Lower lobe of right lung (tissue), 2 donors: ENCODE results near the gene JUNB. TPM values are rescaled to one million over a fixed set of nuclear protein-coding genes. Genes with fewer than 3 reads are reported as not detected.

Experiments
- ATAC-seq, 2 donors: fragments of 200-7000 bp; cut with Tn5 transposase; one replicate each; pipeline ENCODE4 v1.9.1; 2020 to 2022; ENCODE audit warnings: mild to moderate bottlenecking in 2 of 2, moderate library complexity in 2 of 2
- DNase-seq: peaks from one replicate; pipeline ENCODE4 v3.0.0-alpha.2; 2020
- H3K27ac ChIP-seq: fragments of 200-600 bp; one replicate; pipeline ENCODE4 v1.8.0; 2022
- H3K27me3 ChIP-seq: fragments of 200-600 bp; one replicate; pipeline ENCODE4 v1.8.0; 2022; ENCODE audit warnings: low read depth
- H3K36me3 ChIP-seq: fragments of 200-600 bp; one replicate; pipeline ENCODE4 v1.8.0; 2022; ENCODE audit warnings: mild to moderate bottlenecking
- H3K4me1 ChIP-seq: fragments of 200-600 bp; one replicate; pipeline ENCODE4 v1.8.0; 2022
- H3K4me3 ChIP-seq: fragments of 200-600 bp; one replicate; pipeline ENCODE4 v1.8.0; 2022; ENCODE audit warnings: mild to moderate bottlenecking
- H3K9me3 ChIP-seq: fragments of 200-600 bp; one replicate; pipeline ENCODE4 v1.8.0; 2022
- CTCF ChIP-seq: fragments of 200-600 bp; IDR thresholded peaks from one replicate; pipeline ENCODE4 v1.8.0; 2022; ENCODE audit warnings: antibody characterized with exemption, mild to moderate bottlenecking
- intact Hi-C: fragments of 100-400 bp; cut with DNase I; formaldehyde crosslinking; loops from one replicate; pipeline ENCODE4 v1.11.0; 2022
- total RNA-seq: library from RNA; stranded (reverse); fragmentation: NEBNext Ultra II Directional; extraction: Animal tissue kit (Norgen Biotek cat#: 25700); gene quantifications from one replicate; pipeline ENCODE4 v1.2.1, GENCODE V29; 2021
- donor health status: DM: no; HTN: yes; CAD: no; lungs with severe emphysema.

The JUNB gene
- total RNA-seq, 1 donor from 2014 or later, result 131 TPM

DNA sequence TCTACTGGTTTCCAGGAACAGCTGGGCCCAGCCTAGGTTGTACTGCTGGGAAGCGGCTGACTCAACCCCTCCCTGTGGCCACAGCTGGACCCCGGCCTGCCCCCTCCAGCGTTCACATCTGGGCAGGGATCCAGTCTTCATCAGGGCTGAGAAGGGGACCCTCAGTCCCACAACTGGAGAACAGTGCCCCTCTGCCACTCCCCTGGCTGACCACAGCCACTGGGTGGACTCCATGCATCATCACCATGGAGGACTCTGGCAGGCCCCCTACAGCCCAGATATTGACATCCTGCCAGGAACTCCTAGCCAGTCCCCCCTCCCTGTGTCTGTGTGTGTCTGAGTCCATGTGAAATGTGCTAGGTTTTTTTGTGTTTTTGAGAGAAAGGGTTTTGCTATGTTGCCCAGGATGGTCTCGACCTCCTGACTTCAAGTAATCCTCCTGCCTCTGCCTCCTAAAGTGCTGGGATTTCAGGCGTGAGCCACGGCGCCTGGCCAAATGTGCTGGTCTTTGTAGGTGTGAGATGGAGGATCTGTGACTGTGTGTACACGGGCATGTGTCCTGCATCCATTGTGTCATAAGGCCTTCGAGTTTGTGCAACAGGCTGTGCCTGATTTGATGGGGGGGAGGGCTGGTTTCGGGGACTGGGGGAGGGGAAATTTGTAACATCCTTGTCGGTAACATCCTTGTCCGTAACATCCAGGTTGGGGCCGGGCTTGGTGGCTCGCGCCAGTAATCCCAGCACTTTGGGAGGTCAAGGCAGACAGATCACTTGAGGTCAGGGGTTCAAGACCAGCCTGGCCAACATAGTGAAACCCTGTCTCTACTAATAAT lies 11.9 kb upstream of the JUNB start:
- no peaks in the 10 kb centered on the region for H3K9me3 ChIP-seq
- no peak for TF ChIP-seq CTCF
- DNase-seq (no peak), ATAC-seq (no peak)
- intact Hi-C loops, result no loop called here
- H3K27me3 ChIP-seq, result no peaks in the 10 kb centered on the region
- peak overlapping the region; percentile 95 for H3K27ac ChIP-seq
- peak overlapping the region; percentile 71 for H3K4me3 ChIP-seq
- H3K36me3 ChIP-seq, result peaks cover 1% of the 10 kb centered on the region
- peaks cover 65% of the 10 kb centered on the region for H3K4me1 ChIP-seq

GRCh38 chr19:12782174-12782423 lies 9.2 kb upstream of the JUNB start:
- H3K27me3 ChIP-seq, result no peaks in the 10 kb centered on the region
- ATAC-seq (no peak), DNase-seq (no peak)
- no peak for TF ChIP-seq CTCF
- H3K4me1 ChIP-seq, result peaks cover 85% of the 10 kb centered on the region
- peak overlapping the region; percentile 99 for H3K27ac ChIP-seq
- intact Hi-C loops, result no loop called here
- no peaks in the 10 kb centered on the region for H3K9me3 ChIP-seq
- H3K36me3 ChIP-seq, result no peaks in the 10 kb centered on the region
- H3K4me3 ChIP-seq, result peak overlapping the region; percentile 58

- Histone ChIP-seq H3K27me3 (no peaks in the 10 kb centered on the region), H3K4me1 (peaks cover 85% of the 10 kb centered on the region), H3K9me3 (no peaks in the 10 kb centered on the region), H3K4me3 (peak overlapping the region; percentile 58), H3K27ac (peak overlapping the region; percentile 99), H3K36me3 (no peaks in the 10 kb centered on the region)
- ATAC-seq, result peak; percentile 70 to 77
- TF ChIP-seq CTCF, result peak; percentile 23
- intact Hi-C loops, result no loop called here
- peak; percentile 94 for DNase-seq
Observed at GRCh38 chr19:12782424-12783290, 8.6 kb upstream of the JUNB start.

DNA sequence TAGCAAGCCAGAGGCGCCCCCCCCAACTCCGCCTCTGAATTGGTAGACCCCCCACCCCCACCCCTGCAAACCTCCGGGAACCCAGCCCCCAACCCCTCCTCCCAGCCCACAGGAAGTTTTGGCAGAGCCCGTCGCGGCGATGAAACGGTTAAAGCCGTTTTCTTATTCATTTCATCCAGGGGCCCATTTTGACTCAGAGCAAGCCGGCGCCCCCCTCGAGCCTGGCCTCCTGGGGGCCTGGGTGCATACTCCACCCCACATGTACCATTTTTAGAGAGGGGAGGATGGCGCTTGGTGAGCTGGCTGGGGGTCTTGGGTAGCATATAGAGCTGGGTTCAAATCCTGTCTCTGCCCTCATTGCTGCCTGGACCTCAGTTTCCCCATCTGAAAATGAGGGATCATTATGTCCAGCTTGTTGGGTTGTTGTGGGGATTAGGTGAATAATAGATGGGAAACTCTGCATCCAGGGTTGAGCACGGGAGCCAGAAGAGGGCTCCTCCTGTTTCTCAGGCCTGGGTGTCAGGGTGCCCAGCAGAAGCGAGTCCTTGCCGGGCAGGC lies 7.9 kb upstream of the JUNB start:
- no peak for TF ChIP-seq CTCF
- Histone ChIP-seq H3K36me3 (no peaks in the 10 kb centered on the region), H3K27ac (peak overlapping the region; percentile 99), H3K4me3 (peak overlapping the region; percentile 58), H3K9me3 (no peaks in the 10 kb centered on the region), H3K4me1 (peaks cover 86% of the 10 kb centered on the region), H3K27me3 (no peaks in the 10 kb centered on the region)
- ATAC-seq, result no peak
- intact Hi-C loops, result no loop called here
- DNase-seq, result no peak

DNA sequence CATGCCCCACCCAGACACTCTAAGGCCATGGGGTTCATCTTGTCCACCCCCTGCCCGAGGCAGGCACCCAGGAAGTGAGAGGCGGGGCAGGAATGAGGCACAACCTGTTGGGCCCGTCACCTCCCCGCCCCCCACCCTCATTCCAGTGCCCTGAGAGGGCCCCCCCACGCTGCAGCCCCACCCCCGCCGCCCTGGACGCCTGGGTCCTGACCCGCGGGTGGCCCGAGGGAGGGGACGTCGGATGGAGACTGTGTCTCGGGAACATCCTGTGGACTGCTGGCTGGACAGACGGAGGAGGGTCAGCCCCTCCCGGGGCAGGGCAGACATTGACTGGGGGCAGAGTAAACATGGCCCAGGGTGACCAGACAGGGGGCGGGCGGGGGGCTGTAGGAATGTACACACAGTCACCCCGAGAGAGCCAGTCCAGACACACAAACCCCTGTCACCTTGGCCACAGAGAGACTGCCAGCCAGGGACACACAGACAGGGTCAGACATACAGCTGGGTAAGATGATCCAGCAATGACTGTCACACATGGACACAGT lies 7.4 kb upstream of the JUNB start:
- Histone ChIP-seq H3K9me3 (no peaks in the 10 kb centered on the region), H3K27ac (peak overlapping the region; percentile 99), H3K4me1 (peaks cover 86% of the 10 kb centered on the region), H3K27me3 (no peaks in the 10 kb centered on the region), H3K36me3 (no peaks in the 10 kb centered on the region), H3K4me3 (peak overlapping the region; percentile 58)
- ATAC-seq, result peak; percentile 28 to 40
- intact Hi-C loops, result no loop called here
- TF ChIP-seq CTCF, result no peak
- DNase-seq, result peak; percentile 84
